Activated T-helper 1 cell treated with anti-CD3 and anti-CD28 coated beads, Interleukin-12 subunit alpha, Interleukin-12 subunit beta, Interleukin-2, Interleukin-4 antibody, amounts not matched to agents 30 ng/mL and 10 ng/mL and 1 ng/mL, durations not matched to agents 14 hours and 24 hours and 36 hours (primary cell): ENCODE data around the gene ITGA11. TPM values are rescaled to one million over a fixed set of nuclear protein-coding genes. Genes with fewer than 3 reads are reported as not detected.

Experiments
- DNase-seq: peaks from one replicate; pipeline ENCODE4 v3.0.0; 2021; ENCODE audit warnings: low spot score
- H3K27ac Mint-ChIP-seq: one replicate; pipeline ENCODE4 v1.8.0; 2021; ENCODE audit warnings: mild to moderate bottlenecking, mixed read lengths
- H3K27me3 Mint-ChIP-seq: one replicate; pipeline ENCODE4 v1.8.0; 2022; ENCODE audit warnings: mild to moderate bottlenecking, moderate library complexity, mixed read lengths; ENCODE audit not compliant: insufficient read depth
- H3K36me3 Mint-ChIP-seq: one replicate; pipeline ENCODE4 v1.8.0; 2021; ENCODE audit warnings: low read depth, mixed read lengths
- H3K4me1 Mint-ChIP-seq: one replicate; pipeline ENCODE4 v1.8.0; 2021; ENCODE audit warnings: low read depth, mixed read lengths
- H3K4me3 Mint-ChIP-seq: one replicate; pipeline ENCODE4 v1.8.0; 2021; ENCODE audit warnings: mild to moderate bottlenecking, moderate library complexity, mixed read lengths
- H3K9me3 Mint-ChIP-seq: one replicate; pipeline ENCODE4 v1.8.0; 2021; ENCODE audit warnings: mixed read lengths
- intact Hi-C: fragments of 100-400 bp; cut with micrococcal nuclease; formaldehyde crosslinking; loops from one replicate; pipeline ENCODE4 v1.15.1; 2024
- total RNA-seq: library from RNA; stranded (reverse); gene quantifications from 2 replicates; pipeline ENCODE4 v1.2.3, GENCODE V29; 2022

ITGA11 gene
- total RNA-seq, 1 donor from 2014 or later = 0.23 TPM

GRCh38 chr15:68252925-68253534, 178.9 kb downstream of the ITGA11 start:
- no peaks in the 10 kb centered on the region for H3K36me3 Mint-ChIP-seq
- intact Hi-C loops = loop anchor here (1.0 to 2.0 kb wide), 6 partner anchors 22 to 421 kb away; no protein-coding TSS in a partner anchor
- H3K4me1 Mint-ChIP-seq = no peaks in the 10 kb centered on the region
- no peak overlapping the region for H3K27ac Mint-ChIP-seq
- peaks cover 19% of the 10 kb centered on the region for H3K27me3 Mint-ChIP-seq
- H3K4me3 Mint-ChIP-seq = no peak overlapping the region
- no peaks in the 10 kb centered on the region for H3K9me3 Mint-ChIP-seq
- DNase-seq = no peak

GRCh38 chr15:68249058-68249713, 182.8 kb downstream of the ITGA11 start:
- no peak overlapping the region for H3K4me3 Mint-ChIP-seq
- DNase-seq = no peak
- no peaks in the 10 kb centered on the region for H3K36me3 Mint-ChIP-seq
- peaks cover 26% of the 10 kb centered on the region for H3K27me3 Mint-ChIP-seq
- intact Hi-C loops = no loop called here
- H3K4me1 Mint-ChIP-seq = no peaks in the 10 kb centered on the region
- no peaks in the 10 kb centered on the region for H3K9me3 Mint-ChIP-seq
- no peak overlapping the region for H3K27ac Mint-ChIP-seq

Other genes with a start within 250 kb of the ITGA11 start
- gene CALML4, start 226.8 kb downstream of the ITGA11 start, total RNA-seq = 12.1 and 13.1 TPM in 2 replicates
- 95.3 and 98.3 TPM in 2 replicates for gene CLN6, start 202.4 kb downstream of the ITGA11 start, total RNA-seq
- gene FEM1B, start 154.4 kb downstream of the ITGA11 start, total RNA-seq = 42.8 and 49.4 TPM in 2 replicates
- gene CORO2B, start 146.8 kb upstream of the ITGA11 start, total RNA-seq = 0.10 TPM in 1 of 2 replicates, not detected in the other